HAP-1 (cell line): ENCODE data around the gene MC4R.
"Not testable (repeated sequence)": the region's sequence is repeated elsewhere in the genome, so short reads cannot be mapped to it uniquely, and the experiment has no call there.

Source experiments
- DNase-seq, 2 experiments: peaks; one replicate each; pipeline ENCODE4 v3.0.0-alpha.2; 2016 to 2020; ENCODE audit warnings: low spot score in 2 of 2
- H3K27me3 ChIP-seq: fragments of 250-450 bp; sonication (Bioruptor Pico); 2 replicates; pipeline ENCODE4 v1.5.1; 2020; ENCODE audit warnings: low read depth, mild to moderate bottlenecking, moderate library complexity
- H3K36me3 ChIP-seq: fragments of 250-450 bp; sonication (Bioruptor Pico); replicated peaks from 2 replicates; pipeline ENCODE4 v1.5.1; 2020; ENCODE audit warnings: mild to moderate bottlenecking
- H3K4me1 ChIP-seq: fragments of 250-450 bp; sonication (Bioruptor Pico); 2 replicates; pipeline ENCODE4 v1.5.1; 2020; ENCODE audit warnings: mild to moderate bottlenecking
- H3K4me3 ChIP-seq: fragments of 250-450 bp; sonication (Bioruptor Pico); 2 replicates; pipeline ENCODE4 v1.5.1; 2020; ENCODE audit warnings: mild to moderate bottlenecking, moderate library complexity
- H3K9me3 ChIP-seq: fragments of 250-450 bp; sonication (Bioruptor Pico); 2 replicates; pipeline ENCODE4 v1.5.1; 2020; ENCODE audit warnings: mild to moderate bottlenecking, moderate library complexity
- in situ Hi-C: fragments of 300-500 bp; cut with MboI; formaldehyde crosslinking; loops from 3 replicates; pipeline ENCODE4 v1.14.3; 2020; ENCODE audit warnings: low sequenced_read_pairs, inconsistent platforms, mixed read lengths

Gene MC4R

DNA sequence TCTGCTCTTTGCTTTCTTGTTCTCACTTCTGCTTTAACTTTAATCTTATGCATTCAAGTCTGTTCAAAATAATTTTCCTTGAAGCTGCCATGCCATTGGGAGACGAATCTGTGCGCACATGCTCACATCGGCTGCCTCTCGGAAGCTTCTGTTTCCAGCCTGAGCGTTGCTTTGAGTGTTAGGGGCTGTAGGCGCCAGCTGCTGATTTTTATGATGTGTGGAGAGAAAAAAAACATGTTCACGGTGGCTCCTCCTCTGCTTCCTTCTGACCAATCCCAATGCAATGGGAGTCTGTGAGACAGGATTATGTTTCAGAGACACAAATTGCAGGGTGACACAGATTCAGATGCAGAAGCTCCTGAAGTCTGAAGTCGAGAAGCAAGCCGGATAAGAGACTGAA lies at the start of gene MC4R:
MC4R (minus strand) TSS at position 180 of the 400 bp plus-strand sequence. CDS start 426 bp downstream, outside the sequence.
- Histone ChIP-seq H3K9me3 (no peaks in the 10 kb centered on the region), H3K4me3 (no peak within 1 kb of the TSS), H3K36me3 (no peaks in the 10 kb centered on the region), H3K27me3 (no peaks in the 10 kb centered on the region), H3K4me1 (peaks cover 4% of the 10 kb centered on the region; the same call in 1 of the 2 replicates)
- DNase-seq = peak; percentile 69 to 81
- in situ Hi-C loops = no loop called here

DNA sequence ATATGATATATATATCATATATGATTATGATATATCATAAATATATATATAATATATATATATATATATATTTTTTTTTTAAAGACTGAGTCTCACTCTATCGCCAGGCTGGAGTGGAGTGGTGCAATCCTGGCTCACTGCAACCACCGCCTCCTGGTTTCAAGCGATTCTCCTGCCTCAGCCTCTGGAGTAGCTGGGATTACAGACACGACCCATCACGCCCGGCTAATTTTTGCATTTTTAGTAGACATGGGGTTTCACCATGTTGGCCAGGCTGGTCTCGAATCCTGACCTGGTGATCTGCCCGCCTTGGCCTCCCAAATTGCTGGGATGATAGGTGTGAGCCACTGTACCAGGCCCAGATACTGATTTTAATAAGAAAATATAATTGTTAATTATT lies 49.7 kb upstream of the MC4R start:
- not testable (repeated sequence) for H3K27me3 ChIP-seq, H3K36me3 ChIP-seq, H3K9me3 ChIP-seq, DNase-seq, H3K4me3 ChIP-seq, H3K4me1 ChIP-seq
- in situ Hi-C loops = loop anchor here (25.0 kb wide), 1 partner anchor 435 kb away; no protein-coding TSS in a partner anchor

DNA sequence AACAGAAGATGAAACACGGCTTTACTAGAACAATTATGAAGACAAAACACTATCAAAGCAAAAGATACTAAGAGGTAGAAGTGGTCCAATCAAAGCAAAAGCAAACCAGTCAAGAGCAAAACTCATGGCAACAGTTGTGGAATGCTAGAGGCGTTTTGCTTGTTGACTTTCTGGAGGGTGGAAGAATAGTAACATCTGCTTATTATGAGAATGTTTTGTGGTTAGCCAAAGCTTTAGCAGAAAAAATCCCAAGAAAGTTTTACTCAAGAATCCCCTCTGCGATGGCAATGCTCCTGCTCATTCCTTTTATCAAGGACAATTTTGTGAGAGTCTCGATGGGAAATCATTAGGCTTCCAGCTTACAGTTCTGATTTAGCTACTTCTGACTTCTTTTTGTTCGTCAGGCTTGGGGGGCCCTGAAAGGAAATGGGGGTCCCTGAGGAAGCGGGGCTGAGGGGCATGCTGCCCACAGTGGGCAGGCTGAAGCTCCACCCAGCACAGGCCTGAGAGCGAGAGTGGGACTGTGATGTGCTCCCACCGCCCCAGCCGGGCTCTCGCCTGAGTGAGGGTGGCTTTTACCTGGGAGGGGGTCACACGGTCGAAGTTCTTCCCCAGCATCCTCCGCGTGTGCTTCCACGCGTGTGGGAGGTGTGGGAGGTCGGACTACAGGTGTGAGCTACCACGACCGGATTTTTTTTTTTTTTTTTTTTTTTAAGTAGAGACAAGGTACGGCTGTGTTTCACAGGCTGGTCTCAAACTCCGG lies 49.0 kb upstream of the MC4R start:
- DNase-seq = no peak
- Histone ChIP-seq H3K36me3 (no peaks in the 10 kb centered on the region), H3K4me3 (no peak overlapping the region), H3K9me3 (no peaks in the 10 kb centered on the region), H3K27me3 (no peaks in the 10 kb centered on the region), H3K4me1 (no peaks in the 10 kb centered on the region)
- in situ Hi-C loops = loop anchor here (25.0 kb wide), 1 partner anchor 434 kb away; no protein-coding TSS in a partner anchor

DNA sequence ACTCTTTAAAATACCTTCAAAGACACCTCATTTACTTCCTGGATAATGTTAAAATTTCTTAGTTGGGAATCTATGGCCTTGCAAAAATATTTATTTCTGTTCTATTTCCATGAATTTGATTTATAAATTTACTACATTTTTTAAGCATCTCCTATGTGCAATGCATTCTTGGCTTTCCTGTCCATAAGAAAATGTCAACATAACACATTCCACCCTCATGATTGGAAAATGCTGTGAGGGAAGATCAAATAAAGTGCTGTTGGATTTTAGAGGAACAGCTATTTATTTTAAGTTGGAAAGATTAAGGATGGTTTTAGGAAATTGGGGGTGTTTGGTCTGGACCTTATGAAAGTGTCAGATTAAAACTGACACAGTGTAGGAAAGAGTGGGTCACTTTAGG lies 45.4 kb upstream of the MC4R start:
- in situ Hi-C loops = loop anchor here (25.0 kb wide), 1 partner anchor 431 kb away; no protein-coding TSS in a partner anchor

DNA sequence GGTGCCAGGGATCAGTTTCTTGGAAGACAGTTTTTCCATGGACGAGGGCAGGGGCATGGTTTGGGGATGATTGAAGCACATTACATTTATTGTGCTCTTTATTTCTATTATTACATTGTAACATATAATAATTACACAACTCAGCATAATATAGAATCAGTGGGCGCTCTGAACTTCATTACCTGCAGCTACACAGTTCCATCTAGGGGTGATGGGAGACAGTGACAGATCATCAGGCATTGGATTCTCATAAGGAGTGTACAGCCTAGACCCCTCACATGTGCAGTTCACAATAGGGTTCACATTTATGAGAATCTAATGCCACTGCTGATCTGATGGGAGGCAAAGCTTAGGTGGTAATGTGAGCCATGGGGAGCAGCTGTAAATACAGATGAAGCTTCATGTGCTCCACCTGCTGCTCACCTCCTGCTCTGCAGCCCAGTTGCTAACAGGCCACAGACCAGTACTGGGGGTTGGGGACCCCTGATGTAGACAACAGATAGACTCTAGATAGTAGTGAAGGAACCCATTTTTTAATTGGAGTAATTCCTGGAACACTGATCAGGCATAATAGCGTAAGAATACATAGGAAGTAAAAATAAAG lies 41.5 kb upstream of the MC4R start:
- Histone ChIP-seq H3K9me3 (no peaks in the 10 kb centered on the region), H3K4me1 (no peaks in the 10 kb centered on the region), H3K36me3 (no peaks in the 10 kb centered on the region), H3K4me3 (no peak overlapping the region), H3K27me3 (no peaks in the 10 kb centered on the region)
- DNase-seq = peak; percentile 19 to 37
- in situ Hi-C loops = loop anchor here (25.0 kb wide), 1 partner anchor 427 kb away; no protein-coding TSS in a partner anchor

More for the DNA sequence above, 45.4 kb upstream of the MC4R start:
- Histone ChIP-seq H3K4me3 (no peak overlapping the region), H3K36me3 (no peaks in the 10 kb centered on the region), H3K9me3 (no peaks in the 10 kb centered on the region), H3K27me3 (no peaks in the 10 kb centered on the region), H3K4me1 (no peaks in the 10 kb centered on the region)
- no peak for DNase-seq

DNA sequence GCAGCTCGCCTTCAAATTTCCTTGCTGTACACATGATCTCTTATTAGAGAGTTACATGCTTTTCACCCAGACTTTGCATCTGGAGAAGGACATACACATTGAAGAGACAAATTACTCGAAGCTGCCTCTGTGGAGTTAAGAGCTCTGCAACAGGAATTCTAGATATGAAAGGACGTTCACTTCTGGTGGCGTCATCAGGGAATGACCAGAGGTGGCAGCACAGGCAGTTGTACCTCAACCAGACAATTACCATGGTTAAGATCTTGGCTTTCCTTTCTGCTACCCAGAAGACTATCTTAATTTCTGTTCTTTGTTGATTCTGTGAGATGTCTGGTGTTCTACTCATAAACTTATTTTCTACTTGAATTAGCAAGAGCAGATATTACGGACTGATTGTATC lies 39.1 kb upstream of the MC4R start:
- in situ Hi-C loops = loop anchor here (25.0 kb wide), 1 partner anchor 424 kb away; no protein-coding TSS in a partner anchor
- Histone ChIP-seq H3K27me3 (no peaks in the 10 kb centered on the region), H3K9me3 (no peaks in the 10 kb centered on the region), H3K36me3 (no peaks in the 10 kb centered on the region), H3K4me1 (no peaks in the 10 kb centered on the region), H3K4me3 (no peak overlapping the region)
- peak in 1 of 2 experiments; percentile 10 for DNase-seq

DNA sequence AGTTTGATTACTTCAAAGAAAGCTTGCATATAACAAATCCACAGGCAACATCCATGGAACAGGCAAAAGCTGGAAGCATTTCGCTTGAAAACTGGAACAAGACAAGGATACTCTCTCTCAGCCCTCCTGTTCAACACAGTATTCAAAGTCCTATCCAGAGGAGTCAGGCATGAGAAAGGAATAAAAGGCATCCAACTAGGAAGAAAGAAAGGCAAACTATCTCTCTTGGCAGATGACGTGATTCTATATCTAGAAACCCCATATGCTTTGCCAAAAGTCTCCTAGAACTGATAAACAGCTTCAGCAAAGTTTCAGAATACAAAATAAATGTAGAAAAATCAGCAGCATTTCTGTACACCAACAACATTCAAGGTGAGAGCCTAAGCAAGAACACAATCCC lies 34.1 kb upstream of the MC4R start:
- no peak for DNase-seq
- H3K36me3 ChIP-seq = no peaks in the 10 kb centered on the region
- H3K4me3 ChIP-seq = no peak overlapping the region
- no peaks in the 10 kb centered on the region for H3K27me3 ChIP-seq
- no peaks in the 10 kb centered on the region for H3K4me1 ChIP-seq
- no peaks in the 10 kb centered on the region for H3K9me3 ChIP-seq
- in situ Hi-C loops = loop anchor here (25.0 kb wide), 1 partner anchor 419 kb away; no protein-coding TSS in a partner anchor

DNA sequence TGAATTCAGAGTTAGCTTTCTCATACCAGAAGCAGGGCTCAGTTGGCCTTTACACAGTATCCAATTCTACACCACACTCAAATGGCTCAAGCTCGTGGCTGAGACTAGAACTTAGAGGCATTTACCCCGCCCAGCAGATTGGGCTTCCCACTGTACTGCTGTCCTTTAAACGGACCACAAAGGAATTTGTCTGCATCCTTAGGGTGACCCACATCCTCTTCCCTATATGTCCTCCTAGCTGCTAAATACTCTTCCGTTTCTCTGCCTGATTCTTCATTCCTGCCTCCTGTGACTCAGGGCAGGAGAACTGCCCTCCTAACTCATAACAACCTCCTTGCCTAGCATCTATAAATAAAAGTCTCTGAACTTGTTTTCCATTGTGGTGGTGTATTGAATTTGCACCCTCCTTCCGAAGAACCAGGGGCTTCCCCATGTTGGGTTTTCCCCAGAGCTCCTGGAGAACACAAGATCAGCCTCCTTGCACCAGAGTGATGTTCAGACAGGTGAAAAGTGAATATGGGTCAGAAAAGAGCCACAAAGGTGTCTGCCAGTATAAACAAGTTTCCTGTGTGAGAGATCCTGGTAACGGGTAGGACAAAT lies 32.0 kb upstream of the MC4R start:
- in situ Hi-C loops = loop anchor here (25.0 kb wide), 1 partner anchor 417 kb away; no protein-coding TSS in a partner anchor
- DNase-seq = no peak
- no peaks in the 10 kb centered on the region for H3K4me1 ChIP-seq
- H3K4me3 ChIP-seq = no peak overlapping the region
- no peaks in the 10 kb centered on the region for H3K9me3 ChIP-seq
- H3K27me3 ChIP-seq = no peaks in the 10 kb centered on the region
- no peaks in the 10 kb centered on the region for H3K36me3 ChIP-seq

DNA sequence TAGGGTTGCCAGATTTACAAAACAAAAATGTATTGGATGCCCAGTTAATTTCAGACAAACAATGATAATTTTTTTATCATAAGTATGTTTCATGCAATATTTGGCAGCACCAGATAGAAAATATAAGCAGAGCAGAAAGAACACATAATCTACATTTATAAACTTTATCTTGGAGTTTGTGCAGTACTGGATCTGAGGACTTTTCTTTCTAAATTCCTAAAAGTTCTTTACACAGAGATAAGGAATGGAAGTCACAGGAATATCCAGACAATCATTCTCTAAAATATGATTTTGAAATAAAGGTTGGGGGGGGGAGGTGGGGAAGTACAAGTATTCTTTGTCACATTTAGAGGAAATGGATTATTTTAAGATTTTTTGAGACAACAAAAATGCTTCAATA lies 28.8 kb upstream of the MC4R start:
- Histone ChIP-seq H3K27me3 (no peaks in the 10 kb centered on the region), H3K36me3 (no peaks in the 10 kb centered on the region), H3K9me3 (no peaks in the 10 kb centered on the region), H3K4me3 (no peak overlapping the region), H3K4me1 (no peaks in the 10 kb centered on the region)
- in situ Hi-C loops = loop anchor here (25.0 kb wide), 1 partner anchor 414 kb away; no protein-coding TSS in a partner anchor
- no peak for DNase-seq

DNA sequence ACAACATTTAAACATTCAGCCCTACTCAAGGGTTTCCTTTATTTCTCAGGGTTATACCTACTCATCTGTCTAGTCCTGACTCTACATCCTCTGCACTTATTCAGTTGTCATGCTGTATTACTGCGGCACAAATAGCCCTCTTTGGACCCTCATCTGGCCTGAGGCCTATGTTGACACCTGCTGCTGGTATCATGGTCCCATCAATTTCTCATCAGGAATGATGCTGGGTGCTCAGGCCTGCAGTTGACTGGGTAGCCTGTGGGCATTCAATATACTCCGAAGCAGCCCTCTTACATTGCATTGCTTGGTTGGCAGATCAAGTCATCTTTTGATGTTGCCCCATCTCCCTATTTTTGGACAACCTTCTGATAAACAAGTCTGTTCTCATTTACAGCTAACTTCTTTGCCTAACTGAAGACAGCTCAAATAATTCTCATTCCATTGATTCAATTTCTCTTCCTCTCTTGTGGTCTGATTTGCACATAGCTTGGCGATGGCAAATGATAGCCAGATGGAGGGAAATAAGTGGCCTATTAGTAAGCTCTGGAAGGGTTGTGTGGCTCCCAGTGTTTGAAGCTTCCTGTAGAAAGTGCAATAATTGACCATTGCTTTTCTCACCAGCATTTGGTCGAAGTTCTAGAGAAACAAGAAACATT lies 19.1 kb upstream of the MC4R start:
- in situ Hi-C loops = no loop called here
- no peak for DNase-seq
- no peak overlapping the region for H3K4me3 ChIP-seq
- no peaks in the 10 kb centered on the region for H3K4me1 ChIP-seq
- no peaks in the 10 kb centered on the region for H3K27me3 ChIP-seq
- no peaks in the 10 kb centered on the region for H3K36me3 ChIP-seq
- H3K9me3 ChIP-seq = no peaks in the 10 kb centered on the region

DNA sequence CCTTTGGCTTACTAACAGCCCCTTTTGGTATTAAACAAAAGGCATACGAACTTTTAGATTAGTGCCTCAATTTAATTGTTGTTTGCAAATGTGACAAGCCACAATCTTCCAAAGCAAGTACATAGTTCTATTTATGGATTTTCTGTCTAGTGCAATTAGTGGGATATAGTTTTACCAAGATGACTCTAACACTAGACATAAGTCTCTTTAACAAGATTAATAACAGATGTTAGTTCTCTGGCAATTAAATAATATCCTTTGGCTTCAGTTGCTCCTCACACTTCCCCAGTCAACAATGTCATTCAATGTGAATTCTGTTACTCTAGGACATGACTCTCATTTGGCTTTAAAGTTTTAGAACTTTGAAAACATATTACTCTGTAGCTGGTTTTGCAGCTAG lies 16.7 kb upstream of the MC4R start:
- no peak overlapping the region for H3K4me3 ChIP-seq
- DNase-seq = no peak
- no peaks in the 10 kb centered on the region for H3K4me1 ChIP-seq
- H3K36me3 ChIP-seq = no peaks in the 10 kb centered on the region
- H3K9me3 ChIP-seq = no peaks in the 10 kb centered on the region
- H3K27me3 ChIP-seq = no peaks in the 10 kb centered on the region
- in situ Hi-C loops = no loop called here

DNA sequence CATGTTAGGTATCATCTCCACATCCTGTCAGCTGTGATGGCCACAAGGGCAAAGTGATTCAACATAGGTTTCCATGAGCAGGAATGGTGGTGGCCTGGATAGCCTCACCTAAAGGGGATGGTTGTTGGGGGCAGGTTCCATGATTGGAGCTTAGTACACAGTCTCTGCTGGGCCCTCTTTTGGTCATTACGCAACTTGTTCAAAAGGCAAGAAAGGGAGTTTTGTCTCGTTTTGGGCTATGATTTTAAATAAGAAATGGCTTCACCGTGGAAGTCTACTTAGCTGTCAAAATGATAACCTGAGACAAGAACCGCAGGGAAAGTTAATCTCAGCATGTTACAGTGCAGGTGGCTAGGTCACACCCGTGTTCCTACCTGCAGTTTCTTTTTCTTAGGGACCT lies 13.1 kb upstream of the MC4R start:
- in situ Hi-C loops = no loop called here
- Histone ChIP-seq H3K4me3 (no peak overlapping the region), H3K4me1 (no peaks in the 10 kb centered on the region), H3K9me3 (no peaks in the 10 kb centered on the region), H3K27me3 (no peaks in the 10 kb centered on the region), H3K36me3 (no peaks in the 10 kb centered on the region)
- no peak for DNase-seq

DNA sequence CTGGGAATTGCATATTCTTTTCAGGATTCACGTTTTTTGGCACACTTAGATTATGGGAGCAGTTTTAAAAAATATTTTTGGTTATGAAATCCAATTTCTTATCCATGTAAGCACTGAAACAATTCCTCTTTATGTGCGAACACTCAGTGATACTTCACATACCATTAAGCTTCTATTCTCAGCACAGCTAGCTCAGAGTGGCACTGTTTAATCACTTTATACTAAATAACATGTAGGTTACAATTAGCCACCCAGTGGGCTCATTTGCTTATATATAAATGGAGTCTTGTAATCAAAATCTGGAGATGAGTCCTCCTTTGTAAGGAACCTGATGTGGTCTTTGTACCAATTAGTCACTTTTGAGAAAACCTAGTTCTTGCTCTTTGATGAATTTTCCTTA lies 11.3 kb upstream of the MC4R start:
- no peak for DNase-seq
- Histone ChIP-seq H3K27me3 (no peaks in the 10 kb centered on the region), H3K4me1 (no peaks in the 10 kb centered on the region), H3K36me3 (no peaks in the 10 kb centered on the region), H3K4me3 (no peak overlapping the region), H3K9me3 (no peaks in the 10 kb centered on the region)
- in situ Hi-C loops = no loop called here
